SK-N-SH treated with all-trans-retinoic acid at 6 μM for 48 hours (cell line): ENCODE results near the gene RPP25L.

Experiments
- ATAC-seq: fragments of 200-7000 bp; cut with Tn5 transposase; 3 replicates; pipeline ENCODE4 v1.9.1; 2020; ENCODE audit warnings: mild to moderate bottlenecking, moderate library complexity
- ARNTL ChIP-seq: fragments of 450-650 bp; formaldehyde crosslinking; IDR thresholded peaks from 2 replicates; pipeline ENCODE4 v1.5.0; 2020; ENCODE audit warnings: low read depth, mild to moderate bottlenecking, moderate library complexity, borderline replicate concordance
- BACH2 ChIP-seq: fragments of 250-450 bp; sonication (Bioruptor Pico); IDR thresholded peaks from 2 replicates; pipeline ENCODE4 v1.9.0; 2021; ENCODE audit warnings: mild to moderate bottlenecking, borderline replicate concordance
- CSDC2 ChIP-seq: fragments of 250-450 bp; sonication (Bioruptor Pico); IDR thresholded peaks from 2 replicates; pipeline ENCODE4 v1.5.0; 2020; ENCODE audit warnings: mild to moderate bottlenecking, moderate library complexity
- ESRRG ChIP-seq: fragments of 250-450 bp; sonication (Bioruptor Pico); IDR thresholded peaks from 2 replicates; pipeline ENCODE4 v1.6.1; 2021; ENCODE audit warnings: mild to moderate bottlenecking
- GLIS3 ChIP-seq: fragments of 250-450 bp; sonication (Bioruptor Pico); IDR thresholded peaks from 2 replicates; pipeline ENCODE4 v1.5.0; 2020; ENCODE audit warnings: mild to moderate bottlenecking, moderate library complexity
- ISL1 ChIP-seq: fragments of 250-450 bp; sonication (Bioruptor Pico); IDR thresholded peaks from 2 replicates; pipeline ENCODE4 v2.1.2; 2022; ENCODE audit warnings: mild to moderate bottlenecking, moderate library complexity
- PPARA ChIP-seq: fragments of 250-450 bp; sonication (Bioruptor Pico); IDR thresholded peaks from 2 replicates; pipeline ENCODE4 v1.5.0; 2020; ENCODE audit warnings: mild to moderate bottlenecking, borderline replicate concordance
- RARB ChIP-seq: fragments of 250-450 bp; sonication (Bioruptor Pico); IDR thresholded peaks from 2 replicates; pipeline ENCODE4 v1.8.0; 2021; ENCODE audit warnings: mild to moderate bottlenecking, moderate library complexity
- TCF4 ChIP-seq: fragments of 250-450 bp; sonication (Bioruptor Pico); IDR thresholded peaks from 2 replicates; pipeline ENCODE4 v1.8.0; 2021; ENCODE audit warnings: mild to moderate bottlenecking, moderate library complexity, borderline replicate concordance
- TOX ChIP-seq: fragments of 250-450 bp; sonication (Bioruptor Pico); IDR thresholded peaks from 2 replicates; pipeline ENCODE4 v1.8.0; 2021; ENCODE audit warnings: mild to moderate bottlenecking, moderate library complexity, borderline replicate concordance
- ZC3H10 ChIP-seq: fragments of 250-450 bp; sonication (Bioruptor Pico); IDR thresholded peaks from 2 replicates; pipeline ENCODE4 v1.5.1; 2021; ENCODE audit warnings: mild to moderate bottlenecking, moderate library complexity
- ZFP3 ChIP-seq: fragments of 250-450 bp; sonication (Bioruptor Pico); IDR thresholded peaks from 2 replicates; pipeline ENCODE4 v1.5.0; 2020; ENCODE audit warnings: mild to moderate bottlenecking, moderate library complexity
- ZFP30 ChIP-seq: fragments of 450-650 bp; formaldehyde crosslinking; IDR thresholded peaks from 2 replicates; pipeline ENCODE4 v1.5.0; 2022; ENCODE audit warnings: mild to moderate bottlenecking, moderate library complexity
- TF ChIP-seq, protein P1 (sequence below): fragments of 250-450 bp; sonication (Bioruptor Pico); IDR thresholded peaks from 2 replicates; pipeline ENCODE4 v1.8.0; 2020; ENCODE audit warnings: mild to moderate bottlenecking, moderate library complexity, borderline replicate concordance
- TF ChIP-seq, protein P2 (sequence below): fragments of 250-450 bp; sonication (Bioruptor Pico); IDR thresholded peaks from 2 replicates; pipeline ENCODE4 v1.5.1; 2020; ENCODE audit warnings: low read depth, mild to moderate bottlenecking, moderate library complexity
- TF ChIP-seq, protein P3 (sequence below): fragments of 250-450 bp; sonication (Bioruptor Pico); IDR thresholded peaks from 2 replicates; pipeline ENCODE4 v1.5.0; 2020; ENCODE audit warnings: mild to moderate bottlenecking, moderate library complexity
- TF ChIP-seq, protein P4 (sequence below): fragments of 250-450 bp; sonication (Bioruptor Pico); IDR thresholded peaks from 2 replicates; pipeline ENCODE4 v1.8.0; 2021; ENCODE audit warnings: low read depth, mild to moderate bottlenecking, moderate library complexity, borderline replicate concordance

The RPP25L gene

DNA sequence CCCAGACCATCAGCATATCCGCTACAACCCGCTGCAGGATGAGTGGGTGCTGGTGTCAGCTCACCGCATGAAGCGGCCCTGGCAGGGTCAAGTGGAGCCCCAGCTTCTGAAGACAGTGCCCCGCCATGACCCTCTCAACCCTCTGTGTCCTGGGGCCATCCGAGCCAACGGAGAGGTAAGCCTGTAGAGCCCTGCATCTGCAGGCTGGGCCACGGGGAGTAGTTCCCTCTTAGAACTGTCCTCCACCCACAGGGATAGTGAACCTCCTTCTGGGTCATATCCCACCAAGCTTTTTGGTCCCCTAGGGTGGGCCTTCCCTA, 35.1 kb upstream of the RPP25L start:
- TF ChIP-seq, protein P1, sequence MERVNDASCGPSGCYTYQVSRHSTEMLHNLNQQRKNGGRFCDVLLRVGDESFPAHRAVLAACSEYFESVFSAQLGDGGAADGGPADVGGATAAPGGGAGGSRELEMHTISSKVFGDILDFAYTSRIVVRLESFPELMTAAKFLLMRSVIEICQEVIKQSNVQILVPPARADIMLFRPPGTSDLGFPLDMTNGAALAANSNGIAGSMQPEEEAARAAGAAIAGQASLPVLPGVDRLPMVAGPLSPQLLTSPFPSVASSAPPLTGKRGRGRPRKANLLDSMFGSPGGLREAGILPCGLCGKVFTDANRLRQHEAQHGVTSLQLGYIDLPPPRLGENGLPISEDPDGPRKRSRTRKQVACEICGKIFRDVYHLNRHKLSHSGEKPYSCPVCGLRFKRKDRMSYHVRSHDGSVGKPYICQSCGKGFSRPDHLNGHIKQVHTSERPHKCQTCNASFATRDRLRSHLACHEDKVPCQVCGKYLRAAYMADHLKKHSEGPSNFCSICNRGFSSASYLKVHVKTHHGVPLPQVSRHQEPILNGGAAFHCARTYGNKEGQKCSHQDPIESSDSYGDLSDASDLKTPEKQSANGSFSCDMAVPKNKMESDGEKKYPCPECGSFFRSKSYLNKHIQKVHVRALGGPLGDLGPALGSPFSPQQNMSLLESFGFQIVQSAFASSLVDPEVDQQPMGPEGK (CRISPR knock-in tag) = no peak
- no peak for TF ChIP-seq RARB (CRISPR knock-in tag)
- TF ChIP-seq, protein P2, sequence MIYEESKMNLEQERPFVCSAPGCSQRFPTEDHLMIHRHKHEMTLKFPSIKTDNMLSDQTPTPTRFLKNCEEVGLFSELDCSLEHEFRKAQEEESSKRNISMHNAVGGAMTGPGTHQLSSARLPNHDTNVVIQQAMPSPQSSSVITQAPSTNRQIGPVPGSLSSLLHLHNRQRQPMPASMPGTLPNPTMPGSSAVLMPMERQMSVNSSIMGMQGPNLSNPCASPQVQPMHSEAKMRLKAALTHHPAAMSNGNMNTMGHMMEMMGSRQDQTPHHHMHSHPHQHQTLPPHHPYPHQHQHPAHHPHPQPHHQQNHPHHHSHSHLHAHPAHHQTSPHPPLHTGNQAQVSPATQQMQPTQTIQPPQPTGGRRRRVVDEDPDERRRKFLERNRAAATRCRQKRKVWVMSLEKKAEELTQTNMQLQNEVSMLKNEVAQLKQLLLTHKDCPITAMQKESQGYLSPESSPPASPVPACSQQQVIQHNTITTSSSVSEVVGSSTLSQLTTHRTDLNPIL (CRISPR knock-in tag) = no peak
- peak; percentile 43 for ATAC-seq

DNA sequence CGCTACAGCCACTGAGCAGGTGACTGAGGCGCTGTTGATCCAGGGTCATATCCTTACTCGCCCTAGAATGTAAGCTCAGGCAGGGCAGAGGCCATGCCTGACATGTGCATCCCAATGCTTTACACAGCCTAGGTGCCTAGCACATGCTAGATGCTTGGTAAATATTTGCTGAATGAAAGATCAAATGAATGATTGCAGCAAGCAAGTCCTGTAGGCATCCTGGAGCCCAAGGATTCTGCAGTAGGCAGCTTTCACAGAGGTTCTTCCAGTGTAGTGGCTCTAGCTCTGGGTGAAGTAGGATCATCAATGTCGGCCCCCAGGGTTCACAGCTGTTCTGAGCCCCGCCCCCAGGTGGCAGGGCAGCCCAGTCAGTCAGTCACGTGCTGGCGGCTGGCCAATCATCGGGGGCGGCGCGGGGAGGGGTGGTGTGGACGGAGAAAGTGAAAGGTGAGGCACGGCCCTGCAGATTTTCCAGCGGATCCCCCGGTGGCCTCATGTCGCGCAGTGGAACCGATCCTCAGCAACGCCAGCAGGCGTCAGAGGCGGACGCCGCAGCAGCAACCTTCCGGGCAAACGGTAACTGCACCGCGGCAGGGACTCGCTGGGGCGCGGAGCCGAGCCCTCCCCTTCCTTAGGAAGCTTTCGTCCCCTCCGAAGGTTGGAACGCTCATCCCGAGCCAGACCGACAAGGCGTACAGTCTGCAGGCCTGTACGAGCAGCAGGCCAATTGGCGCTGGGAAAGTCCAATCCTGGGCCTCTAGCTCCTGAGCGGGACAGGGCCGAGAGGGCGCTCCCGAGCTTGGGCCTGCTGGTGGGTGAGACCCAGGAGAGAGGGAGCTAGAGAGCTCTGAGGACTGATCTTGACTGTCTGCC, 34.5 kb upstream of the RPP25L start, which contains the start of gene GALT:
Gene GALT, plus strand, starts transcription at position 465 of the 873 bp plus-strand sequence. Its CDS starts 30 bp downstream, at position 495.
- ATAC-seq = peak; percentile 93
- TF ChIP-seq, protein P3, sequence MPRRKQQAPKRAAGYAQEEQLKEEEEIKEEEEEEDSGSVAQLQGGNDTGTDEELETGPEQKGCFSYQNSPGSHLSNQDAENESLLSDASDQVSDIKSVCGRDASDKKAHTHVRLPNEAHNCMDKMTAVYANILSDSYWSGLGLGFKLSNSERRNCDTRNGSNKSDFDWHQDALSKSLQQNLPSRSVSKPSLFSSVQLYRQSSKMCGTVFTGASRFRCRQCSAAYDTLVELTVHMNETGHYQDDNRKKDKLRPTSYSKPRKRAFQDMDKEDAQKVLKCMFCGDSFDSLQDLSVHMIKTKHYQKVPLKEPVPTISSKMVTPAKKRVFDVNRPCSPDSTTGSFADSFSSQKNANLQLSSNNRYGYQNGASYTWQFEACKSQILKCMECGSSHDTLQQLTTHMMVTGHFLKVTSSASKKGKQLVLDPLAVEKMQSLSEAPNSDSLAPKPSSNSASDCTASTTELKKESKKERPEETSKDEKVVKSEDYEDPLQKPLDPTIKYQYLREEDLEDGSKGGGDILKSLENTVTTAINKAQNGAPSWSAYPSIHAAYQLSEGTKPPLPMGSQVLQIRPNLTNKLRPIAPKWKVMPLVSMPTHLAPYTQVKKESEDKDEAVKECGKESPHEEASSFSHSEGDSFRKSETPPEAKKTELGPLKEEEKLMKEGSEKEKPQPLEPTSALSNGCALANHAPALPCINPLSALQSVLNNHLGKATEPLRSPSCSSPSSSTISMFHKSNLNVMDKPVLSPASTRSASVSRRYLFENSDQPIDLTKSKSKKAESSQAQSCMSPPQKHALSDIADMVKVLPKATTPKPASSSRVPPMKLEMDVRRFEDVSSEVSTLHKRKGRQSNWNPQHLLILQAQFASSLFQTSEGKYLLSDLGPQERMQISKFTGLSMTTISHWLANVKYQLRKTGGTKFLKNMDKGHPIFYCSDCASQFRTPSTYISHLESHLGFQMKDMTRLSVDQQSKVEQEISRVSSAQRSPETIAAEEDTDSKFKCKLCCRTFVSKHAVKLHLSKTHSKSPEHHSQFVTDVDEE (CRISPR knock-in tag) = 0 out of 2 replicates have a peak, but pooled peaks have one; percentile 52
- TF ChIP-seq, protein P2 (CRISPR knock-in tag) = no peak
- TF ChIP-seq ZFP3 (CRISPR knock-in tag) = peak; percentile 70

DNA sequence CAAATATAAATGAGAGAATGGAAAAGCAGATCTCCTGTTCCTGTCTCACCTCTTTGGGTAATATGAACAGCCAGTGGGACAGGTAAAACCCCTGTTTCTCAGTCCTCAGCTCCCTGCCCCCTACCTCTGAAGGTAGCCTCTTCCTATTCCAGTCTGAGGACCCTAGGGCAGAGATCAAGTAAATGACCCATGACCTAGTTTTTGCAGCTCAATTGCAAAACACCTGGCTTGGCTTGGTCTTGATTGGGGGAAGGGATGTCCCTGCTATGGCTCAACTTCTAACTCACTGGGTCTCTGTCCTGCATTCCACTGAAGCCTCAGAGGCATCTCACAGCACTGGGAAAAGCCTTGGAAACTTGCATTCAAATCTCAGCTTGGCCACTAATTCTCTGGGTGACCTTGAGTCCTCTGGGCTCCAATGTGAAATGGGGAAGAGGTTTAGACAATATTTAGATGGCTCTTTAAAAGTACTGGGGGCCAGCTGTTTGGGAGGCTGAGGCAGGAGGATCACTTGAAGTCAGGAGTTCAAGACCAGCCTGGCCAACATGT, 32.9 kb upstream of the RPP25L start:
- no peak for ATAC-seq
- TF ChIP-seq, protein P4, sequence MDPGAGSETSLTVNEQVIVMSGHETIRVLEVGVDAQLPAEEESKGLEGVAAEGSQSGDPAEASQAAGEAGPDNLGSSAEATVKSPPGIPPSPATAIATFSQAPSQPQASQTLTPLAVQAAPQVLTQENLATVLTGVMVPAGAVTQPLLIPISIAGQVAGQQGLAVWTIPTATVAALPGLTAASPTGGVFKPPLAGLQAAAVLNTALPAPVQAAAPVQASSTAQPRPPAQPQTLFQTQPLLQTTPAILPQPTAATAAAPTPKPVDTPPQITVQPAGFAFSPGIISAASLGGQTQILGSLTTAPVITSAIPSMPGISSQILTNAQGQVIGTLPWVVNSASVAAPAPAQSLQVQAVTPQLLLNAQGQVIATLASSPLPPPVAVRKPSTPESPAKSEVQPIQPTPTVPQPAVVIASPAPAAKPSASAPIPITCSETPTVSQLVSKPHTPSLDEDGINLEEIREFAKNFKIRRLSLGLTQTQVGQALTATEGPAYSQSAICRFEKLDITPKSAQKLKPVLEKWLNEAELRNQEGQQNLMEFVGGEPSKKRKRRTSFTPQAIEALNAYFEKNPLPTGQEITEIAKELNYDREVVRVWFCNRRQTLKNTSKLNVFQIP (CRISPR knock-in tag) = no peak
- TF ChIP-seq TOX (CRISPR knock-in tag) (no peak), GLIS3 (CRISPR knock-in tag) (no peak), ARNTL (CRISPR knock-in tag) (no peak), BACH2 (CRISPR knock-in tag) (no peak), ZFP30 (CRISPR knock-in tag) (no peak), PPARA (CRISPR knock-in tag) (no peak), ESRRG (no peak), ZC3H10 (CRISPR knock-in tag) (no peak), TCF4 (CRISPR knock-in tag) (no peak), ZFP3 (CRISPR knock-in tag) (no peak), CSDC2 (no peak), ISL1 (CRISPR knock-in tag) (no peak)
- TF ChIP-seq, protein P1 (CRISPR knock-in tag) = no peak
